GM12878 (cell line): ENCODE data around the gene GPSM3. TPM values are rescaled to one million over a fixed set of nuclear protein-coding genes. Genes with fewer than 3 reads are reported as not detected.
"Not testable (repeated sequence)": the region's sequence is repeated elsewhere in the genome, so short reads cannot be mapped to it uniquely, and the experiment has no call there.

ENCODE experiments used
- ATAC-seq: fragments of 200-7000 bp; cut with Tn5 transposase; 3 replicates; pipeline ENCODE4 v1.9.1; 2020; ENCODE audit warnings: mild to moderate bottlenecking, moderate library complexity
- BruUV-seq: library from RNA; stranded (reverse); fragments of 400-500 nt; replicated peaks from 2 replicates; lab custom pipeline; 2021; lab: Mats Ljungman, UMichigan
- CTCF ChIA-PET: fragments of 300-600 bp; sonication (Branson Sonifier 250); formaldehyde crosslinking; extraction: SDS; loops from one replicate; lab custom pipeline; 2021; ENCODE audit warnings: inconsistent platforms; lab: Yijun Ruan, JAX
- POLR2A ChIA-PET: fragments of 350-600 bp; formaldehyde crosslinking; extraction: SDS; loops from one replicate; lab custom pipeline; 2021; ENCODE audit warnings: inconsistent platforms; lab: Charles Lee
- RAD21 ChIA-PET: fragments of 300-600 bp; sonication (Branson Sonifier 250); formaldehyde crosslinking; loops from one replicate; lab custom pipeline; 2023; ENCODE audit warnings: antibody characterized with exemption; ENCODE audit not compliant: unreplicated experiment; lab: Charles Lee
- SMC1A ChIA-PET: fragments of 300-600 bp; sonication (Branson Sonifier 250); formaldehyde crosslinking; loops from one replicate; lab custom pipeline; 2023; ENCODE audit not compliant: unreplicated experiment, uncharacterized antibody; lab: Charles Lee
- DNase-seq: peaks from one replicate; pipeline ENCODE4 v3.0.0-alpha.2; 2011; ENCODE audit warnings: low read depth, low spot score
- FAIRE-seq: peaks from 3 replicates; lab custom pipeline; 2011; peaks lifted over from hg19 to GRCh38; lab: Jason Lieb, UNC
- H2AFZ ChIP-seq: 2 replicates; pipeline ENCODE4 v1.6.0; 2011; ENCODE audit warnings: low read depth, low read length, control low read depth; ENCODE audit not compliant: control insufficient read depth
- H3K27ac ChIP-seq: 2 replicates; pipeline ENCODE4 v1.5.1; 2011; ENCODE audit warnings: control low read depth; ENCODE audit not compliant: control insufficient read depth, insufficient read depth
- H3K27me3 ChIP-seq, 2 experiments: replicated peaks in 1 of 2; 2 replicates each; pipeline versions ENCODE4 v1.6.0 to v1.6.1; 2011; ENCODE audit warnings: low read length in 1 of 2; ENCODE audit not compliant: control insufficient read depth in 2 of 2, insufficient read depth in 2 of 2
- H3K36me3 ChIP-seq, 2 experiments: 2 replicates each; pipeline ENCODE4 v1.5.1; 2011; ENCODE audit warnings: low read length in 1 of 2; ENCODE audit not compliant: control insufficient read depth in 2 of 2, insufficient read depth in 2 of 2
- H3K4me1 ChIP-seq: 2 replicates; pipeline ENCODE4 v1.6.1; 2011; ENCODE audit warnings: mild to moderate bottlenecking, low read length, moderate library complexity, mixed read lengths; ENCODE audit not compliant: control insufficient read depth, insufficient read depth
- H3K4me2 ChIP-seq: 2 replicates; pipeline ENCODE4 v1.6.0; 2011; ENCODE audit warnings: control low read depth; ENCODE audit not compliant: control insufficient read depth, insufficient read depth
- H3K4me3 ChIP-seq: fragments of 200-600 bp; sonication (generic); 2 replicates; pipeline ENCODE4 v1.5.1; 2016
- H3K79me2 ChIP-seq: 2 replicates; pipeline ENCODE4 v1.6.0; 2011; ENCODE audit warnings: low read length; ENCODE audit not compliant: control insufficient read depth, insufficient read depth
- H3K9ac ChIP-seq: 2 replicates; pipeline ENCODE4 v1.8.0; 2011; ENCODE audit warnings: low read length, control low read depth, mixed read lengths; ENCODE audit not compliant: control insufficient read depth, insufficient read depth
- H3K9me3 ChIP-seq: replicated peaks from 3 replicates; pipeline ENCODE4 v1.5.1; 2011; ENCODE audit warnings: mild to moderate bottlenecking, low read length; ENCODE audit not compliant: control insufficient read depth, insufficient read depth
- H4K20me1 ChIP-seq: 2 replicates; pipeline ENCODE4 v1.6.0; 2011; ENCODE audit not compliant: control insufficient read depth, insufficient read depth
- BACH1 ChIP-seq: fragments of 450-650 bp; IDR thresholded peaks from 2 replicates; pipeline ENCODE4 v1.6.1; 2017; ENCODE audit warnings: mild to moderate bottlenecking, borderline replicate concordance
- CHD2 ChIP-seq: IDR thresholded peaks from 2 replicates; pipeline ENCODE4 v1.6.1; 2011; ENCODE audit warnings: low read depth, low read length, improper control_type of control experiment, borderline replicate concordance
- FOXM1 ChIP-seq: IDR thresholded peaks from 2 replicates; pipeline ENCODE4 v1.6.1; 2012; ENCODE audit warnings: low read depth, mild to moderate bottlenecking, inconsistent platforms, low read length, moderate library complexity
- SPI1 ChIP-seq: IDR thresholded peaks from 2 replicates; pipeline ENCODE4 v1.6.1; 2011; ENCODE audit warnings: low read depth, mild to moderate bottlenecking, low read length, moderate library complexity, borderline replicate concordance; ENCODE audit not compliant: insufficient read depth
- WGBS: methylation state at CpG from one replicate; pipeline ENCODE4 v1.1.6; 2016; ENCODE audit warnings: low lambda C conversion rate; ENCODE audit not compliant: insufficient replicate concordance, insufficient coverage; ENCODE audit errors: missing lambda C conversion rate; 5-methylcytosine and 5-hydroxymethylcytosine counted together
- in situ Hi-C: fragments of 300-500 bp; cut with MboI; formaldehyde crosslinking; loops from 9 replicates; pipeline ENCODE4 v1.14.3; 2018; ENCODE audit warnings: mixed read lengths
- intact Hi-C: fragments of 100-400 bp; cut with micrococcal nuclease; formaldehyde crosslinking; loops from one replicate; pipeline ENCODE4 v1.14.2; 2022; ENCODE audit not compliant: unreplicated experiment
- polyA plus RNA-seq, 11 experiments: library from polyadenylated mRNA; depleted of rRNA in 4 of 11; unstranded in 6 of 11; stranded (reverse) in 5 of 11; fragments of >200 nt; fragmentation: Nextera tagmentation in 4 of 11; fragmentation: Illumina TruSeq in 1 of 11; extraction: Ambion mirVana in 4 of 11; extraction: Trizol in 1 of 11; gene quantifications; 1 replicate in 1 of 11; 2 replicates in 10 of 11; pipeline versions ENCODE4 v1.2.1 to v1.2.3, GENCODE V29; 2011 to 2016; ENCODE audit warnings: inconsistent platforms in 2 of 11, missing spikeins in 2 of 11, low read depth in 1 of 11
- total RNA-seq, 4 experiments: library from RNA; depleted of rRNA in 3 of 4; stranded (reverse); fragments of >200 nt in 3 of 4; fragmentation: Illumina TruSeq in 1 of 4; extraction: Trizol in 1 of 4; gene quantifications; 2 replicates each; pipeline versions ENCODE4 v1.2.1 to v1.2.3, GENCODE V29; 2013 to 2021
- TF ChIP-seq, protein P1 (sequence below): fragments of 450-650 bp; IDR thresholded peaks from 2 replicates; pipeline ENCODE4 v1.6.1; 2017; ENCODE audit warnings: mild to moderate bottlenecking
- TF ChIP-seq, protein P2 (sequence below): fragments of 450-650 bp; IDR thresholded peaks from 2 replicates; pipeline ENCODE4 v1.6.1; 2017; ENCODE audit warnings: borderline replicate concordance
- TF ChIP-seq, protein P3 (sequence below): fragments of 450-650 bp; IDR thresholded peaks from 2 replicates; pipeline ENCODE4 v1.6.1; 2016; ENCODE audit warnings: mild to moderate bottlenecking

The GPSM3 gene
- total and polyA plus RNA-seq, 10 of the 15 experiments (the other 5 are each of a cell fraction or from before 2014, with no cell fraction given), result 22.0 to 137 (median 113) TPM

DNA sequence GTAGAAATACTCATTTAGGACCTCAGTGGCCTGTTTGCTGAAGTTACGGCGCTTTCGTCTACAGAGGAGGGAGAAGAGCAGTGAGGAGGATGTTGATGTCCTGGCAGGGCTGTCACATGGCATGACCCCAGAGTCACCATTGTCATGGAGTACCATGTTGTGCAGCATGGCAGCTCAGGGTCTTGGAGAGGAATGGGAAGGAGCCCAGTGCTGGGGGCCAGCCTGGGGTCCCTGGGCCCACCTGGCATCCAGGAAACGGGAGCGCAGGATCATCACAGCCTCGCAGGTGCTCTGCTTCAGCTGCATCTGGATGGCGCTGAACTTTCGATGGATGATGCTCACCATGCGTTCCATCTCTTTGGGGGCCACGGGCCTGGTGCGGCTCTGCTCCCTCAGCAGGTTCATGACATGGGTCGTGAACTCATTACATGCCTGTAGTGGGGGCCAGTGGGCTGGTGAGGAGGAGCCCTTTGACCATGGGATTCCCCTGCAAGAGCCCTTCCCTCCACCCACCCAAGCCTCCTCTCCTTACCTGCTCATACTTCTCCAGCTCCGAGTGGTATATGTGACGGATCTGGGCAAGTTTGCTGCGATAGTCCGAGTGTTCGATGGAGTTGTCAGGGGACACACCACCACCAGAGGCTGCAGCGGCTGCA is 4.6 kb downstream of the GPSM3 start:
- 99% methylated on average over 17 of the region's 18 CpGs for WGBS
- intact Hi-C loops, ATAC-seq, FAIRE-seq, H3K9ac ChIP-seq, H3K27me3 ChIP-seq, H3K36me3 ChIP-seq, in situ Hi-C loops, RAD21 ChIA-PET, BruUV-seq, H2AFZ ChIP-seq, H3K9me3 ChIP-seq, H4K20me1 ChIP-seq, H3K27ac ChIP-seq, DNase-seq: not testable (repeated sequence)
- Histone ChIP-seq H3K4me3 (peak overlapping the region; percentile 90; the same call in 1 of the 2 replicates), H3K79me2 (peaks cover 53% of the 10 kb centered on the region), H3K4me2 (peak overlapping the region; percentile 93), H3K4me1 (peaks cover 23% of the 10 kb centered on the region)
- ChIA-PET CTCF (interaction anchor here (0.9 to 1.2 kb wide), 2 partner anchors 8 to 272 kb away, joined by 3 to 5 read pairs; no protein-coding TSS in a partner anchor), SMC1A (interaction anchor here (0.6 to 1.6 kb wide), 3 partner anchors 8 to 1136 kb away, joined by 3 to 6 read pairs (median 3); no protein-coding TSS in a partner anchor), POLR2A (interaction anchor here (0.9 to 7.0 kb wide), 2 partner anchors 9 to 81 kb away, joined by 3 to 123 read pairs; partner anchors contain the start of genes AGPAT1 and RNF5)

DNA sequence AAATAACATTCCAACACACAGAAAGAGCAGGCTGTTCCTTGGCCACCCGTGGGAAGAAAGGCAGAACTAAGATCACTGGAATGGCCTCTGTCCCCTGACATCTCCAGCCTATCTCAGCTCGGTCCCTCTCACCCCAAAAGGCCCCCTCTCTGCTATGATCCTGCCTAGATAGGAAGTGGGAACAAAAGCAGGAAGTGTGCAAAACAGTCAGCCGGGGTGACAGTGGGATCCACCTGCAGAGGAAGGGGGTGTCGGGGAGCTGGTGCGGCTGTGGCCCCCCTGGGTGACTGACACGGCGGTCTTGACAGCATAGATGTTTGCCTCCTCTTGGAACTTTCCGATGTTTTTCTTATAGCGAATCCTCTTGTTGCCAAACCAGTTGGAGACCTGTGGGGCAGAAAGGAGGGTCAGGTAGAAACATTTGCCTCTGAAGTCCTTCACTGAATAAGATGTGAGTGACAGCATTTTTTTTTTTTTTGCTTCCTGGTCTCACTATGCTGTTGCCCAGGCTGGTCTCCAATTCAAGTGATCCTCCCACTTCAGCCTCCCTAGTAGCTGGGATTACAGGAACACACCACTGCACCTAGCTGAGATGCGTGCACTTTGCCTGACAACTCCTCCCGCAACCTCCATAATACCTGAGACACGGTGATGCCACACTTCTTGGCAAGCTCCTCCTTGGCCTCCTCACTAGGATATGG is 5.3 kb downstream of the GPSM3 start:
- ATAC-seq (no peak), DNase-seq (no peak), FAIRE-seq (no peak)
- H3K4me1 ChIP-seq, result peaks cover 23% of the 10 kb centered on the region
- WGBS, result 71% methylated on average over 12 of the region's 12 CpGs
- H3K9ac ChIP-seq, result no peak overlapping the region
- peaks cover 4 to 9% of the 10 kb centered on the region in 2 experiments; a peak in 3 of 4 replicates for H3K36me3 ChIP-seq
- BruUV-seq, result no TSS peak
- H3K9me3 ChIP-seq, result no peaks in the 10 kb centered on the region
- intact Hi-C loops (no loop called here), in situ Hi-C loops (no loop called here)
- ChIA-PET SMC1A (interaction anchor here (1.0 kb wide), 1 partner anchor 9 kb away, joined by 3 read pairs; no protein-coding TSS in a partner anchor), POLR2A (interaction anchor here (7.0 kb wide), 1 partner anchor 9 kb away, joined by 123 read pairs; the partner anchor contains the start of genes AGPAT1 and RNF5), CTCF (interaction anchor here (1.2 kb wide), 1 partner anchor 8 kb away, joined by 3 read pairs; no protein-coding TSS in a partner anchor), RAD21 (no interaction called here)
- H3K27me3 ChIP-seq, result no peaks in the 10 kb centered on the region
- no peaks in the 10 kb centered on the region for H4K20me1 ChIP-seq
- H3K27ac ChIP-seq, result peak overlapping the region; percentile 42
- H3K4me2 ChIP-seq, result peak overlapping the region; percentile 66
- peaks cover 46% of the 10 kb centered on the region for H3K79me2 ChIP-seq
- no peak overlapping the region for H2AFZ ChIP-seq
- 0 out of 2 replicates have a peak overlapping the region, but pooled peaks have one; percentile 90 for H3K4me3 ChIP-seq
- TF ChIP-seq, protein P1, sequence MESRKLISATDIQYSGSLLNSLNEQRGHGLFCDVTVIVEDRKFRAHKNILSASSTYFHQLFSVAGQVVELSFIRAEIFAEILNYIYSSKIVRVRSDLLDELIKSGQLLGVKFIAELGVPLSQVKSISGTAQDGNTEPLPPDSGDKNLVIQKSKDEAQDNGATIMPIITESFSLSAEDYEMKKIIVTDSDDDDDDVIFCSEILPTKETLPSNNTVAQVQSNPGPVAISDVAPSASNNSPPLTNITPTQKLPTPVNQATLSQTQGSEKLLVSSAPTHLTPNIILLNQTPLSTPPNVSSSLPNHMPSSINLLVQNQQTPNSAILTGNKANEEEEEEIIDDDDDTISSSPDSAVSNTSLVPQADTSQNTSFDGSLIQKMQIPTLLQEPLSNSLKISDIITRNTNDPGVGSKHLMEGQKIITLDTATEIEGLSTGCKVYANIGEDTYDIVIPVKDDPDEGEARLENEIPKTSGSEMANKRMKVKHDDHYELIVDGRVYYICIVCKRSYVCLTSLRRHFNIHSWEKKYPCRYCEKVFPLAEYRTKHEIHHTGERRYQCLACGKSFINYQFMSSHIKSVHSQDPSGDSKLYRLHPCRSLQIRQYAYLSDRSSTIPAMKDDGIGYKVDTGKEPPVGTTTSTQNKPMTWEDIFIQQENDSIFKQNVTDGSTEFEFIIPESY, result no peak
- TF ChIP-seq CHD2, result no peak
- TF ChIP-seq, protein P2, sequence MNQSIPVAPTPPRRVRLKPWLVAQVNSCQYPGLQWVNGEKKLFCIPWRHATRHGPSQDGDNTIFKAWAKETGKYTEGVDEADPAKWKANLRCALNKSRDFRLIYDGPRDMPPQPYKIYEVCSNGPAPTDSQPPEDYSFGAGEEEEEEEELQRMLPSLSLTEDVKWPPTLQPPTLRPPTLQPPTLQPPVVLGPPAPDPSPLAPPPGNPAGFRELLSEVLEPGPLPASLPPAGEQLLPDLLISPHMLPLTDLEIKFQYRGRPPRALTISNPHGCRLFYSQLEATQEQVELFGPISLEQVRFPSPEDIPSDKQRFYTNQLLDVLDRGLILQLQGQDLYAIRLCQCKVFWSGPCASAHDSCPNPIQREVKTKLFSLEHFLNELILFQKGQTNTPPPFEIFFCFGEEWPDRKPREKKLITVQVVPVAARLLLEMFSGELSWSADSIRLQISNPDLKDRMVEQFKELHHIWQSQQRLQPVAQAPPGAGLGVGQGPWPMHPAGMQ, result no peak
- TF ChIP-seq BACH1, result 0 out of 2 replicates have a peak, but pooled peaks have one; percentile 17
- TF ChIP-seq, protein P3, sequence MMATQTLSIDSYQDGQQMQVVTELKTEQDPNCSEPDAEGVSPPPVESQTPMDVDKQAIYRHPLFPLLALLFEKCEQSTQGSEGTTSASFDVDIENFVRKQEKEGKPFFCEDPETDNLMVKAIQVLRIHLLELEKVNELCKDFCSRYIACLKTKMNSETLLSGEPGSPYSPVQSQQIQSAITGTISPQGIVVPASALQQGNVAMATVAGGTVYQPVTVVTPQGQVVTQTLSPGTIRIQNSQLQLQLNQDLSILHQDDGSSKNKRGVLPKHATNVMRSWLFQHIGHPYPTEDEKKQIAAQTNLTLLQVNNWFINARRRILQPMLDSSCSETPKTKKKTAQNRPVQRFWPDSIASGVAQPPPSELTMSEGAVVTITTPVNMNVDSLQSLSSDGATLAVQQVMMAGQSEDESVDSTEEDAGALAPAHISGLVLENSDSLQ, result peak; percentile 68
- TF ChIP-seq FOXM1, result no peak
- peak; percentile 77 for TF ChIP-seq SPI1
